Spleen (tissue), 11 donors: ENCODE measurements around the gene CALML5. TPM values are rescaled to one million over a fixed set of nuclear protein-coding genes. Genes with fewer than 3 reads are reported as not detected.

Source experiments
- DNase-seq: peaks from one replicate; pipeline ENCODE4 v3.0.0-alpha.2; 2020
- H3K27ac ChIP-seq, 8 donors: fragments of 200-600 bp; sonication (generic) in 7 of 8; 1 replicate in 4 of 8; 2 replicates in 4 of 8; pipeline versions ENCODE4 v1.5.0 to v1.8.0; 2016 to 2021; ENCODE audit warnings: inconsistent platforms in 4 of 8, mild to moderate bottlenecking in 4 of 8, moderate library complexity in 1 of 8
- H3K27me3 ChIP-seq, 7 donors: fragments of 200-600 bp; sonication (generic) in 6 of 7; replicated peaks in 1 of 7; 1 replicate in 4 of 7; 2 replicates in 3 of 7; pipeline versions ENCODE4 v1.5.0 to v1.8.0; 2016 to 2021; ENCODE audit warnings: inconsistent platforms in 3 of 7, mild to moderate bottlenecking in 1 of 7
- H3K36me3 ChIP-seq, 6 donors: fragments of 200-600 bp; sonication (generic) in 5 of 6; 1 replicate in 4 of 6; 2 replicates in 2 of 6; pipeline versions ENCODE4 v1.5.0 to v1.8.0; 2016 to 2021; ENCODE audit warnings: inconsistent platforms in 2 of 6
- H3K4me1 ChIP-seq, 6 donors: fragments of 200-600 bp; sonication (generic) in 5 of 6; 1 replicate in 3 of 6; 2 replicates in 3 of 6; pipeline versions ENCODE4 v1.5.0 to v1.8.0; 2016 to 2021; ENCODE audit warnings: inconsistent platforms in 3 of 6
- H3K4me3 ChIP-seq, 8 donors: fragments of 200-600 bp; sonication (generic) in 7 of 8; 1 replicate in 4 of 8; 2 replicates in 4 of 8; pipeline versions ENCODE4 v1.5.0 to v1.8.0; 2016 to 2021; ENCODE audit warnings: inconsistent platforms in 4 of 8, mild to moderate bottlenecking in 4 of 8, moderate library complexity in 2 of 8
- H3K9me3 ChIP-seq, 8 donors: fragments of 200-600 bp; sonication (generic) in 7 of 8; 1 replicate in 4 of 8; 2 replicates in 4 of 8; pipeline versions ENCODE4 v1.5.0 to v1.8.0; 2016 to 2021; ENCODE audit warnings: inconsistent platforms in 4 of 8
- CTCF ChIP-seq, 11 experiments: fragments of 200-600 bp in 7 of 11; fragments of 450-650 bp in 4 of 11; sonication (generic) in 4 of 11; IDR thresholded peaks in 8 of 11; conservative IDR thresholded peaks in 3 of 11; 1 replicate in 7 of 11; 2 replicates in 4 of 11; pipeline versions ENCODE4 v1.4.0 to v1.8.0; 2016 to 2021; ENCODE audit warnings: antibody characterized with exemption in 11 of 11, inconsistent platforms in 4 of 11, mild to moderate bottlenecking in 1 of 11
- POLR2A ChIP-seq, 3 donors: fragments of 450-650 bp; IDR thresholded peaks; one replicate each; pipeline ENCODE4 v1.5.1; 2017; ENCODE audit warnings: antibody characterized with exemption in 3 of 3, mild to moderate bottlenecking in 1 of 3
- POLR2AphosphoS5 ChIP-seq, 3 donors: sonication (generic); formaldehyde crosslinking; IDR thresholded peaks; one replicate each; pipeline ENCODE4 v1.5.1; 2017; ENCODE audit warnings: antibody characterized with exemption in 3 of 3
- WGBS, 5 donors: extraction: QIAGEN DNeasy Blood & Tissue Kit in 3 of 5; methylation state at CpG; one replicate each; pipeline versions ENCODE4 v1.1.5 to v1.1.7; 2013 to 2018; 5-methylcytosine and 5-hydroxymethylcytosine counted together
- intact Hi-C: fragments of 100-400 bp; cut with DNase I; formaldehyde crosslinking; loops from one replicate; pipeline ENCODE4 v1.15.0; 2023; ENCODE audit warnings: low total_unique reads
- polyA plus RNA-seq, 3 donors: library from polyadenylated mRNA; stranded (reverse); fragments of 200-250 nt; gene quantifications; one replicate each; pipeline ENCODE4 v1.2.1, GENCODE V29; 2013
- total RNA-seq, 7 donors: library from RNA; depleted of rRNA in 3 of 7; stranded (reverse); fragments of >200 nt in 3 of 7; fragmentation: NEBNext Ultra II Directional in 4 of 7; extraction: Animal tissue kit (Norgen Biotek cat#: 25700) in 4 of 7; gene quantifications; one replicate each; pipeline versions ENCODE4 v1.1.0 to v1.2.1, GENCODE V29; 2016 to 2021
- donor health status: healthy with polysubstance abuse.
- donor health status: DM: no; HTN: no; CAD: no; lungs with moderate emphysema.
- donor health status: DM: no; HTN: no; CAD: no.
- donor health status: Bipolar disorder and iron deficiency.
- donor health status: healthy.
- donor health status: DM: no; HTN: no; CAD: no.
- donor health status: DM: yes; HTN: yes; CAD: no.

CALML5 gene
- total and polyA plus RNA-seq, 10 donors = 0.13 TPM; not detected in 9

DNA sequence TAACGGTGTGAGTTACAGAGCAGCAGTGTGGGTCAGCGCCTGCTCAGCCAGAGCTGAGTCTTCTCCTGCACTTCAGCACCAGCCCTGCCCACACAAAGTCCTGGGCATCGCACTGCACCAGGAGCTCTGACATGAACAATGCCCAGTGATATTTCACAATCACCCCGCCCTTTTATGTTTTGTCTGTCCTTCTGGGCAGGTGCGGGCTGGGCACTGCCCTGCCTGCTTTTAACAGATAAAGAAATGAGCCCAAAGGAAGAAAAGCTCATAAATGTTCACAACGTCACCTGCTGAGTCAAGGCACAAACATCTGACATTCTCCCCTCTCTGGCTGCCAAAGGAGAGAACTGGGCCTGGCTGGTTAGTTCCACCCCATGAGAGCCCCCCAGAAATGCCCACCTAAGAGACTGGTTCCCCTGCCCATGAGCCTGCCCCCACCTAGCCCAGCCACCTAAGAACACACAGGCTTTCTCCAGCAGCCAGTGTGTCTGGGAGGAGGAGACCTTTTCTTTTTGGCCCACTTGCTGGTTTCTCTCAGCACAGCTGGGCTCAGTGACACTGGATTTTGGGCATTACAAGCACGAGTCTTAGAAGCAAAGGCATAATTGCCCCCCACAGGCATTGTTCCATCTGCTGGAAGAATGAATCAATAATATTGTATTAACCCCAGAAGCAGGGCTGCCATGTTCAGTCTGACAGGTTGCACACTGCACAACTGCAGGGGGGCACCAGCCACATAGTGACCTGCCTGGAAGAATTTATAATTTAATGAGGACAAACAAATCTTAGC lies 47.7 kb upstream of the CALML5 start:
- Histone ChIP-seq H3K27ac (peak overlapping the region in 3 of 8 donors; percentile 44 to 77 (median 64)), H3K36me3 (no peaks in the 10 kb centered on the region), H3K27me3 (no peaks in the 10 kb centered on the region), H3K4me3 (peak overlapping the region in 1 of 8 donors; percentile 51), H3K4me1 (peaks cover 0 to 28% (median 11%) of the 10 kb centered on the region in 6 donors), H3K9me3 (peaks cover 2 to 22% (median 18%) of the 10 kb centered on the region in 8 donors)
- intact Hi-C loops = no loop called here
- WGBS, 5 donors = 78 to 94% (median 81%) methylated on average over 7 of the region's 7 CpGs
- TF ChIP-seq POLR2A (IDR thresholded peaks at IDR 0.05) (no peak), CTCF (IDR thresholded peaks at IDR 0.05 in 8 of 11, conservative IDR thresholded peaks at IDR 0.05 in 3 of 11) (no peak), POLR2AphosphoS5 (IDR thresholded peaks at IDR 0.05) (no peak)
- peak; percentile 22 for DNase-seq

DNA sequence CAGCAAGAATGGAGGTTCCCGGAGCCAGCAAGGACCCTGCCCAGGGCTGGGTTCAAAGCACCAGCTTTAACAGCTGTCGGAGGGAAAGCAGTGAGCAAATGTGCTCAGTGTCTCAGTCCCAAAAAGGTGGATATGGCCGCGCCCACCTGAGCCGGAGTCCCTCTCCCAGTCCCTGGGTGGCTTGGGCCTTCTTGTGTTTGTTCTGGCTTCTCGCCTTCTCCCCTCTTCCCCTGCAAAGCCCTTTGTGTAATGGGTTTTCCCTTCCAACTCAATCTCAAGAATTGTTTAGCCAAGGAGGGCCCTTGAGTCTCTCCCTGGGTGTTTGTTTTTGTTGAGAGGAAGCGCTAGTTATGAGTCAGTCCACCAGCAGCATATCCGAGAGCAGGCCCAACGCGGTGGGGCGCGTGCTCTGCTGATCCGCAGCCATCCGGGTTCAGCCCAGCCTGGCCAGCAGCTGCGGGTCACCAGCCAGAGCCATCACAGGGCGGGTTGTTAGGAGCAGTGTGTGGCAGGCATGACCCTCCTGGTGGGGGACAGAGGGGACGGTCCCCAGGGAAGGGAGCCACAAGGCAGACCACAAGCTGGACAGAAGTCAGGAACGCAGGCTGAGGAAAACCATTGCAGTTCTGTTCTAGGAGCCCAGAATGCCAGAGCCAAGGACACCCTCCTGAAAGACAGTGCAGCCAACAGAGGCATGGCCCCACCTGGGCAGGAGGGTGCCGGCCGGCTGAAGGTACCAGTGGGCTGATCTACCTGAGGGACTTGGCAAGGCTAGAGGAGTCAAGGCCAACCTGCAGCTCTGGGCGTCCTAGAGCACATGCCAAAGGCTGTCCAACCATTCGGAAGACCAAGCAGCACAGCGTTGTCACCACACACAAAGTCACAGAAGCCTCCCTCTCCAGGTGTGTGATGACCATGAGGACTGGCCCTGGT lies 46.7 kb upstream of the CALML5 start:
- no peak overlapping the region for H3K27ac ChIP-seq
- no peak overlapping the region for H3K4me3 ChIP-seq
- intact Hi-C loops = no loop called here
- TF ChIP-seq CTCF (IDR thresholded peaks at IDR 0.05 in 8 of 11, conservative IDR thresholded peaks at IDR 0.05 in 3 of 11) (no peak), POLR2A (IDR thresholded peaks at IDR 0.05) (no peak), POLR2AphosphoS5 (IDR thresholded peaks at IDR 0.05) (no peak)
- H3K27me3 ChIP-seq = no peaks in the 10 kb centered on the region
- 89 to 95% (median 94%) methylated on average over 20 to 23 of the region's 23 CpGs for WGBS, 5 donors
- peaks cover 0 to 23% (median 11%) of the 10 kb centered on the region in 6 donors for H3K4me1 ChIP-seq
- peaks cover 4 to 32% (median 28%) of the 10 kb centered on the region in 8 donors for H3K9me3 ChIP-seq
- no peaks in the 10 kb centered on the region for H3K36me3 ChIP-seq
- peak; percentile 73 for DNase-seq

- Histone ChIP-seq H3K4me1 (peaks cover 0 to 23% (median 11%) of the 10 kb centered on the region in 6 donors), H3K27ac (no peak overlapping the region), H3K9me3 (peaks cover 4 to 36% (median 29%) of the 10 kb centered on the region in 8 donors), H3K27me3 (no peaks in the 10 kb centered on the region), H3K36me3 (no peaks in the 10 kb centered on the region), H3K4me3 (no peak overlapping the region)
- no peak for DNase-seq
- WGBS, 5 donors = 83 to 100% (median 89%) methylated on average over 1 to 2 of the region's 2 CpGs
- intact Hi-C loops = no loop called here
- TF ChIP-seq POLR2A (IDR thresholded peaks at IDR 0.05) (no peak), POLR2AphosphoS5 (IDR thresholded peaks at IDR 0.05) (no peak), CTCF (IDR thresholded peaks at IDR 0.05 in 8 of 11, conservative IDR thresholded peaks at IDR 0.05 in 3 of 11) (no peak)
Measured at GRCh38 chr10:5545426-5545777, 46.0 kb upstream of the CALML5 start.
